Caco-2 (cell line): Measurements from ENCODE around the gene HIBCH. TPM values are rescaled to one million over a fixed set of nuclear protein-coding genes. Genes with fewer than 3 reads are reported as not detected.

Experiments
- BruUV-seq: library from RNA; stranded (reverse); fragments of 400-500 nt; replicated peaks from 2 replicates; lab custom pipeline; 2021; lab: Mats Ljungman, UMichigan
- CTCF ChIA-PET: fragments of 300-600 bp; sonication (Branson Sonifier 250); formaldehyde crosslinking; loops from one replicate; lab custom pipeline; 2022; ENCODE audit warnings: antibody characterized with exemption; lab: Charles Lee
- POLR2A ChIA-PET: fragments of 300-600 bp; sonication (Branson Sonifier 250); formaldehyde crosslinking; loops from one replicate; lab custom pipeline; 2022; ENCODE audit warnings: antibody characterized with exemption; lab: Charles Lee
- DNase-seq, 2 experiments: peaks; one replicate each; pipeline versions ENCODE4 v3.0.0 to v3.0.0-alpha.2; 2020 to 2022
- H3K27me3 ChIP-seq: replicated peaks from 2 replicates; pipeline ENCODE4 v1.6.0; 2011; ENCODE audit warnings: low read length; ENCODE audit not compliant: control insufficient read depth, insufficient read depth
- H3K36me3 ChIP-seq: 2 replicates; pipeline ENCODE4 v1.5.1; 2011; ENCODE audit warnings: low read length; ENCODE audit not compliant: control insufficient read depth, insufficient read depth
- H3K4me1 ChIP-seq: fragments of 250-450 bp; sonication (Bioruptor Pico); 2 replicates; pipeline ENCODE4 v1.5.1; 2020; ENCODE audit warnings: mild to moderate bottlenecking
- H3K4me3 ChIP-seq: 2 replicates; pipeline ENCODE4 v1.5.1; 2011; ENCODE audit warnings: low read depth, mild to moderate bottlenecking, control low read depth, low read length
- H3K9me3 ChIP-seq: fragments of 250-450 bp; sonication (Bioruptor Pico); 2 replicates; pipeline ENCODE4 v1.5.1; 2020; ENCODE audit warnings: mild to moderate bottlenecking, moderate library complexity
- H3K27ac Mint-ChIP-seq: one replicate; pipeline ENCODE4 v1.8.0; 2022; ENCODE audit warnings: mixed read lengths; ENCODE audit not compliant: unreplicated experiment
- H3K27me3 Mint-ChIP-seq: one replicate; pipeline ENCODE4 v1.8.0; 2022; ENCODE audit warnings: mixed read lengths; ENCODE audit not compliant: insufficient read depth, unreplicated experiment
- H3K36me3 Mint-ChIP-seq: one replicate; pipeline ENCODE4 v1.8.0; 2022; ENCODE audit warnings: mild to moderate bottlenecking, mixed read lengths; ENCODE audit not compliant: insufficient read depth, unreplicated experiment
- H3K4me1 Mint-ChIP-seq: one replicate; pipeline ENCODE4 v1.8.0; 2022; ENCODE audit warnings: low read depth, mixed read lengths; ENCODE audit not compliant: unreplicated experiment
- H3K4me3 Mint-ChIP-seq: one replicate; pipeline ENCODE4 v1.8.0; 2022; ENCODE audit warnings: mild to moderate bottlenecking, moderate library complexity, mixed read lengths; ENCODE audit not compliant: unreplicated experiment
- H3K9me3 Mint-ChIP-seq: one replicate; pipeline ENCODE4 v1.8.0; 2022; ENCODE audit warnings: mixed read lengths; ENCODE audit not compliant: unreplicated experiment
- CTCF ChIP-seq, 2 experiments: fragments of 200-600 bp in 1 of 2; IDR thresholded peaks; 1 replicate in 1 of 2; 2 replicates in 1 of 2; pipeline versions ENCODE4 v1.5.1 to v1.8.0; 2011 to 2022; ENCODE audit warnings: antibody characterized with exemption in 1 of 2, control low read depth in 1 of 2, inconsistent platforms in 1 of 2, low read depth in 1 of 2, low read length in 1 of 2, mild to moderate bottlenecking in 1 of 2, moderate library complexity in 1 of 2; ENCODE audit not compliant: insufficient read depth in 1 of 2, severe bottlenecking in 1 of 2, unreplicated experiment in 1 of 2
- intact Hi-C: fragments of 100-400 bp; cut with micrococcal nuclease; formaldehyde crosslinking; loops from one replicate; pipeline ENCODE4 v1.10.0; 2022; ENCODE audit not compliant: unreplicated experiment
- total RNA-seq: library from RNA; stranded (reverse); gene quantifications from 2 replicates; pipeline ENCODE4 v1.2.3, GENCODE V29; 2022

HIBCH gene
- total RNA-seq, 1 experiment from 2014 or later = 34.4 TPM

- no peak for DNase-seq
- TF ChIP-seq CTCF (IDR thresholded peaks at IDR 0.05; ENCODE audit: insufficient read depth in 1 of 2, low read depth in 1 of 2, low read length in 1 of 2, severe bottlenecking in 1 of 2, unreplicated experiment in 1 of 2) = no peak
- peaks cover 6% of the 10 kb centered on the region for H3K36me3 Mint-ChIP-seq
- Histone ChIP-seq H3K4me3 (no peak overlapping the region), H3K36me3 (no peaks in the 10 kb centered on the region), H3K9me3 (no peaks in the 10 kb centered on the region), H3K27me3 (no peaks in the 10 kb centered on the region), H3K4me1 (no peaks in the 10 kb centered on the region)
- no peaks in the 10 kb centered on the region for H3K27me3 Mint-ChIP-seq
- intact Hi-C loops = no loop called here
- POLR2A ChIA-PET = no interaction called here
- no peaks in the 10 kb centered on the region for H3K9me3 Mint-ChIP-seq
- CTCF ChIA-PET = no interaction called here
- H3K4me3 Mint-ChIP-seq = no peak overlapping the region
- no peaks in the 10 kb centered on the region for H3K4me1 Mint-ChIP-seq
- BruUV-seq = no TSS peak
- no peak overlapping the region for H3K27ac Mint-ChIP-seq
These were observed 11.6 kb downstream of the HIBCH start for GRCh38 chr2:190308031-190308430.

GRCh38 chr2:190304404-190304803 lies 15.2 kb downstream of the HIBCH start:
- POLR2A ChIA-PET = no interaction called here
- Mint-ChIP-seq H3K27me3 (no peaks in the 10 kb centered on the region), H3K9me3 (peaks cover 10% of the 10 kb centered on the region), H3K36me3 (peaks cover 10% of the 10 kb centered on the region), H3K4me3 (no peak overlapping the region), H3K4me1 (no peaks in the 10 kb centered on the region), H3K27ac (no peak overlapping the region)
- H3K4me3 ChIP-seq = no peak overlapping the region
- H3K9me3 ChIP-seq = no peaks in the 10 kb centered on the region
- BruUV-seq = no TSS peak
- no peak for TF ChIP-seq CTCF (IDR thresholded peaks at IDR 0.05; ENCODE audit: insufficient read depth in 1 of 2, low read depth in 1 of 2, low read length in 1 of 2, severe bottlenecking in 1 of 2, unreplicated experiment in 1 of 2)
- CTCF ChIA-PET = no interaction called here
- no peaks in the 10 kb centered on the region for H3K27me3 ChIP-seq
- no peaks in the 10 kb centered on the region for H3K4me1 ChIP-seq
- intact Hi-C loops = no loop called here
- DNase-seq = no peak
- no peaks in the 10 kb centered on the region for H3K36me3 ChIP-seq

GRCh38 chr2:190303647-190304046 lies 16.0 kb downstream of the HIBCH start:
- H3K4me3 ChIP-seq = no peak overlapping the region
- POLR2A ChIA-PET = no interaction called here
- H3K9me3 ChIP-seq = no peaks in the 10 kb centered on the region
- H3K27me3 Mint-ChIP-seq = no peaks in the 10 kb centered on the region
- no peak overlapping the region for H3K4me3 Mint-ChIP-seq
- H3K27ac Mint-ChIP-seq = no peak overlapping the region
- no peak for DNase-seq
- H3K4me1 ChIP-seq = no peaks in the 10 kb centered on the region
- intact Hi-C loops = no loop called here
- no peaks in the 10 kb centered on the region for H3K27me3 ChIP-seq
- no peaks in the 10 kb centered on the region for H3K36me3 ChIP-seq
- peaks cover 11% of the 10 kb centered on the region for H3K9me3 Mint-ChIP-seq
- BruUV-seq = no TSS peak
- CTCF ChIA-PET = no interaction called here
- H3K4me1 Mint-ChIP-seq = no peaks in the 10 kb centered on the region
- H3K36me3 Mint-ChIP-seq = peaks cover 10% of the 10 kb centered on the region
- no peak for TF ChIP-seq CTCF (IDR thresholded peaks at IDR 0.05; ENCODE audit: insufficient read depth in 1 of 2, low read depth in 1 of 2, low read length in 1 of 2, severe bottlenecking in 1 of 2, unreplicated experiment in 1 of 2)
